Measurements from ENCODE around the gene BRMS1. TPM values are rescaled to one million over a fixed set of nuclear protein-coding genes. Genes with fewer than 3 reads are reported as not detected.

The BRMS1 gene
- total and polyA plus RNA-seq, 10 of the 15 experiments (the other 5 are each of a cell fraction or from before 2014, with no cell fraction given) = 2.1 to 85.3 (median 48.5) TPM

- no peak for TF ChIP-seq KDM1A (IDR thresholded peaks at IDR 0.05; ENCODE audit: borderline replicate concordance)
- TF ChIP-seq USF1 (IDR thresholded peaks at IDR 0.05; ENCODE audit: borderline replicate concordance, extremely low read length, insufficient read depth, low read depth, low read length) = peak; percentile 10
- no peak for TF ChIP-seq MYB (IDR thresholded peaks at IDR 0.05; ENCODE audit: borderline replicate concordance, low read depth, low read length)
- peak; percentile 14 for TF ChIP-seq HCFC1 (IDR thresholded peaks at IDR 0.05; ENCODE audit: low read length)
- no peak for TF ChIP-seq ZNF384 (IDR thresholded peaks at IDR 0.05; ENCODE audit: borderline replicate concordance, low read depth, low read length)
- TF ChIP-seq NKRF (conservative IDR thresholded peaks at IDR 0.05) = peak; percentile 84
- no peak for TF ChIP-seq SUZ12 (IDR thresholded peaks at IDR 0.05; ENCODE audit: unreplicated experiment)
- peak; percentile 71; the same call in 1 of the 2 replicates for TF ChIP-seq RFX5 (IDR thresholded peaks at IDR 0.05; ENCODE audit: low read depth, low read length)
- TF ChIP-seq FOXK2 (IDR thresholded peaks at IDR 0.05) = no peak; the same call in 1 of the 2 replicates
- no peak for TF ChIP-seq PAX8 (IDR thresholded peaks at IDR 0.05)
- no peak for TF ChIP-seq ZBTB4 (CRISPR knock-in tag; IDR thresholded peaks at IDR 0.05)
- peak; percentile 24 for TF ChIP-seq SIX5 (IDR thresholded peaks at IDR 0.05; ENCODE audit: low read depth, low read length, severe bottlenecking)
- peak in 1 of 3 experiments; percentile 16; a peak in 2 of 6 replicates for TF ChIP-seq CTCF (IDR thresholded peaks at IDR 0.05 in 2 of 3, conservative IDR thresholded peaks at IDR 0.05 in 1 of 3; ENCODE audit: control insufficient read depth in 2 of 3, extremely low read depth in 1 of 3, insufficient read depth in 1 of 3, low read depth in 3 of 3, low read length in 3 of 3)
- no peak for TF ChIP-seq ETV6 (conservative IDR thresholded peaks at IDR 0.05 in 1 of 2, IDR thresholded peaks at IDR 0.05 in 1 of 2; ENCODE audit: borderline replicate concordance in 1 of 2, low read depth in 1 of 2)
- TF ChIP-seq E4F1 (IDR thresholded peaks at IDR 0.05; ENCODE audit: borderline replicate concordance, partially characterized antibody) = peak; percentile 76
These were observed 56.0 kb downstream of the BRMS1 start, which contains the start of gene YIF1A (continued) for GRCh38 chr11:66288671-66289547.

Measured in GM12878 (cell line).